SK-MEL-5 (cell line): Measurements from ENCODE around the gene TSPAN13. TPM values are rescaled to one million over a fixed set of nuclear protein-coding genes. Genes with fewer than 3 reads are reported as not detected.

Experiments
- DNase-seq: peaks from one replicate; pipeline ENCODE4 v3.0.0-alpha.2; 2016; ENCODE audit warnings: low read depth, low spot score
- in situ Hi-C: cut with HindIII; loops from 2 replicates; pipeline ENCODE4 v1.10.0; 2016; ENCODE audit warnings: low sequenced_read_pairs, high pct_unique_total_duplicates, low pct_unique_long_range_greater_than_20kb
- total RNA-seq: library from RNA; depleted of rRNA; stranded (reverse); fragments of >200 nt; shearing (Covaris generic); gene quantifications from 2 replicates; pipeline ENCODE4 v1.2.3, GENCODE V29; 2014

TSPAN13 gene
- total RNA-seq, 1 experiment from 2014 or later, result 36.7 TPM

DNA sequence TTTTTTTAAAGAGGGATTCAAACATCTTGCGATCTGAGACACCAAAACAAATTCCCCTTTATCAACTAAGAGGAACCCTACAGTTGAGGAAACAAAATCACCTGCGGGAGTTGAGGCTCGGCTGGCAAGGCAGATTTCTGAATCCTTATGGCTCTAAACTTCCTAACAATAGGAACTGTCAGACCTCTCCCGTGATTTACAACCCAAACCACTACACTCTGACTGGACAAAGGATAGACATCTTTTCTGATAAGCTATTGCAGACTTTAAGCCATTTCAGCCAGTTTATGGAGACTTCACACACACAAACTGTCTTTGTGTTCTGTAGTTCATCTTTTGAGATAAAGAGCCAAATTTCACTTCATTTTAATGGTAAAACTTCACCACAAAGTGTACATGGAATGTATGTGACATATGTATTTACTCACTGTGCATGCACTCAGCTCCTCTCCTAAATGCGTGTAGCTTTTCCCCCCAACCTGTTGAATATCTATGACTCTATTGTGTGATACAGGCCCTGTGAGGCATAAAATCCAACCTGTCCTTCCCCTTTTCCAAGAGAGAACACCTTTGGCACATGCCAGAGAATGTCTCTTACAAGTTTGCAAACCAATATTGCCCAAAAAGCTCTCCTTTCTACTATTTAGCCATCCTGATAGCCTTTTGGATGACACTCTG lies 15.4 kb upstream of the TSPAN13 start:
- in situ Hi-C loops, result no loop called here
- no peak for DNase-seq

DNA sequence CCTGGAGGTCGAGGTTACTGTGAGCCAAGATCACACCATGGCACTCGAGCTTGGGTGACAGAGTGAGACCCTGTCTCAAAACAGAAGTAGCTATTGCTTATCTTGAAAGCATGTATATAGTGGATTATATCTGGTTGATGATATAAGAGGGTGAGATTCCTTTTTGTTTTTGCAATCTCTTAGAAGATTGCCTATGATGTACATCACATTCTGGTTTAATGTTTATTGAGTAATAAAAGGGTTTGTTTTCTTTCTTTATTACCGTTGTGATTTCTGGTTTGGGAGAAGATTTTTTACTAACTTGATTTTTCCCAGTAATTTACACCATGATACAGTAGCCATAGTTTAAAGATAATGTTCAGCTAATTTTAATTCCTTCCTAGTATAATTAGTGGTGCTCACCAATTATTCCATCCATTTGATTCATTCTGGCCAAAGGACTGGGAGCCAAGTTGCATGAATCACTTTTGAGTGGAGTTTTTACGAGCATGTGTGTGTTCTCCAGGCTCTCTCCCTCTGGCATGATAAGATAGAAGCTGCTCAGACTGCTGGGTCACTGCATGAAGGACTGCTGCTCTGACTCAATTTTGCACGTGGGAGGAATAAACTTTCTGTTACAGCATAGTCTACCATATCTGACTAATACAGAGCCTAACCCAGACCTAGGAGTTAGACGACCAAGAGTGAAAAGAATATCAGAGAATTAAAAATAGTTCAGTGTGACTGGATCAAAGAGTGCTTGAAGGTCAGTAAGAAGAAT lies 13.5 kb upstream of the TSPAN13 start:
- DNase-seq, result peak; percentile 62
- in situ Hi-C loops, result no loop called here

DNA sequence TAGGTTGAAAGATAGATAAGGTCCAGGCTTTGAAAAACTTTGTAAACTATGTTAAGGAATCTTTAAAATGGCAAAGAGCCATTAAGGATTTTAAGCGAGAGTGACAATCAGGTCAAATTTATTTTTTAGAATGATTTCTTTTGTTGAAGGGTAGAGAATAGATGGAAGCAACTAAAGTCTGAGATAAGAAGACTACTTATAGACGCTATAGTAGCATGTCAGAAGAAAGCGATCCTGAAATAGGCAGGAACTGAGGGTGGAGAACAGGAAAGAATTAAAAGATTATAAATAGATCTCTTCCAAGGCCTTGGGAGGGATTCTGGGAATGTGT lies 13.0 kb upstream of the TSPAN13 start:
- in situ Hi-C loops, result no loop called here

DNA sequence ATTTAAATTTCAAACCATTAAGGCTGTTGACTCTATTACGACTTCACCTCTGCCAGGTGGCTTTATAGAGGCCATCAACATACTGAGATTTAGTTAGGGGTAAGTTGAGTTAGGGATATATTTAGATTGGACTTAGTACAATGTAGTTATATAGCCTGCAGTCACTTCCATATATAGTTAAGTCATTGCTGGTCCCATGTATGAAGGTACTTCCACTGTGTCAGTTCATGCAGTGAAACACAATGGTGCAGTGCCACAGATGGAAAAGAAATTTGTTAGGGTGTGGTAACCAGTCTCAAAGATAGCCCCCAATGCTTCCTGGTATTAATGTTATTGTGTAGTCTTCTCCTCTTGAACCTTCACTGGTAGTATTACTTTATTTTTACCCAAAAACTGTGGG lies 12.6 kb upstream of the TSPAN13 start:
- DNase-seq, result no peak
- in situ Hi-C loops, result no loop called here

More for the DNA sequence above, 13.0 kb upstream of the TSPAN13 start:
- DNase-seq, result no peak

DNA sequence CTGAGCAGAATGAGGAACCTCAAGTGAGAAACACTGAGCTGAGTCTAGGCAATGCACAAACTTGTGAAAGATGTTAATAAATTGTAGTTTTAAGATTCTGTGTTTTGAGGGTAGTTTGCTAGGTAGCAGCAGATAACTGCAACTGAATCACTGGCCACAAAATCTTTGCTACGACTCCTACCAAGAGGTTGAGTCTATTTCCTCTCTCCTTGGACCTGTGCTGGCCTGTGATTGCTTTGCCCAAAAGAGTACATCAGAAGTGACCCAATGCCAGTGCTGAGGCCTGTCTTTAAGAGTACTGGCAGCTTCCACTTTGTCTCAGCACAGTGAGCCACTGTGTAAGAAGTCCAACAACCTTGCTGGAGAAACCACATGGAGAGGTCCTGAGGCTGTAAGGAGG lies 11.9 kb upstream of the TSPAN13 start:
- in situ Hi-C loops, result no loop called here
- no peak for DNase-seq

DNA sequence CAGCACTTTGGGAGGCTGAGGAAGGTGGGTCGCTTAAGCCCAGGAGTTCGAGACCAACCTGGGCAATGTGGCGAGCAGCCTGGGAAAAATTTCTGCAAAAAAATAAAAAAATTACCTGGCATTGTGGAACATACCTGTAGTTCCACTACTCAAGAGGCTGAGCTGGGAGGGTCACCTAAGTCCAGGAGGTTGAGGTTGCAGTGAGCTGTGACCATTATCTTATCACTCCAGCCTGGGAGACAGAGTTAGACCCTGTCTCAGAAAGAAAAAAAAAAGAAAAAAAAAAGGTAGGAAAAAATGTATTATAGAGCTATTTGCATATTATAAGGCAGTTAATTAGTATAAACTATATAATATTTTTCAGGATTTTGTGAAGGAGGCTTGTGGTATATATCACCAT lies 11.0 kb upstream of the TSPAN13 start:
- in situ Hi-C loops, result no loop called here
- no peak for DNase-seq

DNA sequence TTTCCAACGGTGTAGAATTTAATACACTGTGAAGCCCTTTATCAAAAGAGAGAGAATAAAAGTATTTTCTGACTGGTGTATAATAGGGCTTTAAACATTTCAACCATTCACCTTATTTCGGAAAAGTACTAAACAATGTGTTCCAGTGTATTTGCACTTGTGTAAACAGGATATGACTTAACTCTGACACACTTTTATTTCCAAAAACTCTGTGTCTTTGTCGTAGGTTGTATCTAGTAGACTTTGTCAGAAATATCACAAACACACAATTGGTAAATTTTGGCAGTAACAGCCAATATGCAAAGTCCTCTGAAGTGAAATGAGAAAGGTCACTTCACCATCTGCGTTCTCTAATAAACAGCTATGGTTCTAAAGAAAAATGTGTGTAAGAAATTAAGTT lies 10.3 kb upstream of the TSPAN13 start:
- in situ Hi-C loops, result no loop called here
- peak; percentile 70 for DNase-seq

DNA sequence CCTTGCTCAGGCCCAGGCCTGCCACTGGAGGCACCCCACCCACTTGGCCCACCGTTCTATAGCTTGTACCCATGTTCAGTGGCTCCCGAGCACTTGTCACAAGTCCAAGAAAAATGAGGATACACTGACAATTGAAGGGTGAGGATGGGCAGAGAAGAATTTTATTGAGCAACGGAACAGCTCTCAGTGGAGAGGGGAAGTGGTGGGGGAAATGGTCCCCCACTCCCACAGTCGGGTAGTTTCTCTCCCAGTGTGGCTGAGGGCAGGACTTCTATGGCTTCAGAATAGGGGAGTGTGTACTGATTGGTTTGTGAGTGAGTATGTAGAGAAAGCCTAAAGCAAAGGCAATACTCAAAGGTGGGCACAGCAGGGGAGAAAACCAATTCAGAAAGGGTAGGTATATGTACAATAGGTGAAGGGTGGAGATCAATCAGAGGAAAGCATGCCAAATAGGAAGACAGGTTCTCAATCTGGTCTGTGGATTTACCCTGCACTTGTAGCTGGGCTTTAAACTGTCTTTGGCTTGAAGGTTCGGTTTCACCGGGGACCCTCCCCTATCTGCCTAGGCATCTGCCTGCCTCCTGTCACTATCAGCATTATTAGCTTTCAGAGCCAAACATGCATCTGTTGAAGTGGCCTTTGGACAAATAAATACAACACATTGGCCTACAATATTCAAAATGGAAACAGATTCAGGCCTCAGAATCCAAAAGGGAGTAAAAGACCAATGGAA lies 8.9 kb upstream of the TSPAN13 start:
- no peak for DNase-seq
- in situ Hi-C loops, result no loop called here

DNA sequence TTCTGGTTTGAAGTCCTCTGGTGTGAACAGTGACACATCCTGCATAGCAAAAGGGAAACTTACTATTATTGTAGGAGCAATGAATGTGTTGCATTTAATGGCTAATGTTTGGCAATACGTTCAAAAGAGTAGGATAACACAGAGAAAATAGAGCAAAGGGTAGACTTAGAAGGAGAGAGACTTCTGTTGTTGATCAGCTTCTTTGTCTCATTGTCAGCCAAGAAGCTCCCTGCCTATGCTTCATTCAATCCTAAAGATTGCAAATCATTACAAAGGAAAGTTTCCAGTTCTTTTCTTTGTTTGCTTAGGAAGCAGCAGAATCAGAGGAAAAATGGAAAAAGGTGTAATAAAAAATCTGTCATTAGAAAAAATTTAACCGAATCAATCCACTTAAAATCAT lies 7.9 kb upstream of the TSPAN13 start:
- in situ Hi-C loops, result no loop called here
- no peak for DNase-seq

DNA sequence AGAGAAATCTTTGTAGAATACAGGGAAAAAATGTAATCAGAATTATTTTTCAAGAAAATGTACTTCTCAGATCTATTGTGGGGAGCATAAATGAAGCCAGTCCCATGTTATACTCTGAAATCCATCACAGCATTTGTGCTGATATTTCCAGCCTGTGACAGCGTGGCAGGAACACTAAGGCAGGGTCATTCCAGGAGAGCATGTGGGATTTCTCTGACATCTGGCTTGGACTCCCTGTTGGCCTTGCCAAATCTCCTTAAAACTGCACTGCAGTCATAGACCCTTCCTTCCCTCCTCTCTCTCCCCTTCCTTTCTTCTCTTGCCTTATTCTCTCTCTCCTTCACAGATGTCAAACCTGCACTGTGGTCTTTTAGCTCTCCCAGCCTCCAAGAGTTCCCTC lies 6.5 kb upstream of the TSPAN13 start:
- in situ Hi-C loops, result no loop called here
- no peak for DNase-seq

DNA sequence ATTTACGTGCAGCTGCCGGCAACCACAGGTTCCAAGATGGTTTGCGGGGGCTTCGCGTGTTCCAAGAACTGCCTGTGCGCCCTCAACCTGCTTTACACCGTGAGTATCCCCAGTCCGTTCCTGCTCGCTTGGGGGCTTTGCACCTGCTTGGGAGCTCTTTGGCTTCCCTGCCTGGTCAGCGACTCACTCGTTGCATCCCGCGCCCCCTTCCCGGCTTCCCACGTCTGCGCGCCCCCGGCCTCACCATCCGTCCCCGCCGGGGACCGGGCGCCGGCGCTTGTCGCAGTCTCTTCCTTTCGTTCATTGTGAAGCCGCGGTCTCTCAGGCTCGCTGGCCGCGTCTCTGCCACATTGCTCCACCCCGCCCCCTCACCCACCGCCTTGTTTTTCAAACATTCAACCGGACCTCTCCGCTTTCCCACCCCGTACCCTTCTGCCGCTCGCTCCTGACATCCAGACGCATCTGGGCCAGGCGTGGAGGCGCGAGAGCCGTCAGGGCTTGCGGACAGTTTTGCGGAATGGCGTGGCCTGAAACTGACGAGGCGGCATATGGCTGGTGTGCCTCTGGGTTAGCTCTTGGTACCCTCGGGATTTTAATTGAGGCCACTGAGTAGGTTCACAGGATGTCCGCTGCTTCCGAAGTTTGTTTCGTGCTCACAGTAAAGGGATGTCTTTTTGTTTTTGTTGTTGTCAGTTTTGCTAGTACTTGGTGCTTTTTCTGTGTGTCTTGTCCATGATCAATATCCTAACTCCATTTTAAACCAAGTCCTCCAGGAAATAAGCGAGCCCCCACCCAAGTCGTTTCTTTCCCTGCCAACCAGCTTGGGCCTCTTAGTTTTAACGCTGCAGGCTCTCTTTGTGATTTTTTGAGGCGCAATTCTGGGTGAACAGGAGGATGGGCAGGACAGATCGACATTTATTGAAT lies 639 bp downstream of the TSPAN13 start:
- in situ Hi-C loops, result no loop called here
- DNase-seq, result peak; percentile 32

DNA sequence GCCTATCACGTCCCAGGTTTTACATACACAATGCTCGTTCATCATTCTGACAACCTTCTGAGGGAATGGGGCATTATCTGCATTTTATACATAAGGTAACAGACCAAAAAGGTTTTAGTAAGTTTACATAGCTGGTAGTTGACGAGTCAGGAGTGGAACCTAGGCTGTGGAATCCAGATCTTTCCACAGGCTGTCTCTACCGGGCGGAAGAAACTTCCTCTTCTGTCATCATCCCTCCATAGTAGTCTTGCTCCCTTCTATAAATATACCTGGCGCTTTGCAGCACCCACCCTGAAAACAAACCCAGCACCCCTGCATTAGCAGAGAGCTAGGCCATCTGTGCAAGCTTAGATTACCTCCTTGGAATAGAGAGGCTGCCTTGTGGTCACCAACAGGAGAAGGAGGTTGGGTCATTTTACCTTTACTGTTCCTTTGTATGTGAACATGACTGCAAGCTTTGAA lies 1.3 kb downstream of the TSPAN13 start:
- in situ Hi-C loops, result no loop called here
- DNase-seq, result no peak

DNA sequence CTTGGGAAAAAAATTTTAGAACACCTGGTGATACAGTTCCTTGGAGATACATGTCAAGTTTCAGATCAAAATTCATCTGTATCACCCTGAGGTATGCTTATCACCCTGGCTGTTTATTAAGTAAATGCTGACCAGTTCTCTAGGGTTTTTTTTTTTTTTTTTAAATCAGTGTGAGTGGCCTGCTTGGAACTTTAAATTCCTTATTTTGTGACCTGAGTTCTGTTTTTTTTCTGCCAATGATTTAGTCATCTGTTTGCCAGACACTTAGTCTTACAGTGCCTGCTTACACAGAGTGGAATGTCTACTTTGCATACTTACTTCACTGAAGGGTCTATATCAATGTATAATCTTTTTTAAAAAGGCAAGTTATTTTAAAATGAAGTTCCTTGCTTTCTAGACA lies 1.8 kb downstream of the TSPAN13 start:
- in situ Hi-C loops, result no loop called here
- DNase-seq, result no peak

DNA sequence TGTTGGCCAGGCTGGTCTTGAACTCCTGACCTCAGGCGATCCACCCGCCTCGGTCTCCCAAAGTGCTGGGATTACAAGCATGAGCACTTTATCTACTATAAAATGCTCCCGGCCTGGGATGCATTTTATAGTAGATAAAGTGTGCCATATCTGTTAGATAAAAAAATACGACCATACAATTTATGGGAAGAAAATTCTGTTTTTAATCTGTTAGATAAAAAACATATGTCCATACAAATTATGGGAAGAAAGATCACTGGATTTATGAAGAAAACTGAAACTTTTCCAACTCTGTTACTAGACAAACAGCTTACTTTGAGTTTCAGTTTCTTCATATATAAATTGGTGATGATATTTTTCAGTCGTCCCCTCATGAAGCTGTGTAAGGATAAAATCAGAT lies 4.5 kb downstream of the TSPAN13 start:
- in situ Hi-C loops, result no loop called here
- no peak for DNase-seq

DNA sequence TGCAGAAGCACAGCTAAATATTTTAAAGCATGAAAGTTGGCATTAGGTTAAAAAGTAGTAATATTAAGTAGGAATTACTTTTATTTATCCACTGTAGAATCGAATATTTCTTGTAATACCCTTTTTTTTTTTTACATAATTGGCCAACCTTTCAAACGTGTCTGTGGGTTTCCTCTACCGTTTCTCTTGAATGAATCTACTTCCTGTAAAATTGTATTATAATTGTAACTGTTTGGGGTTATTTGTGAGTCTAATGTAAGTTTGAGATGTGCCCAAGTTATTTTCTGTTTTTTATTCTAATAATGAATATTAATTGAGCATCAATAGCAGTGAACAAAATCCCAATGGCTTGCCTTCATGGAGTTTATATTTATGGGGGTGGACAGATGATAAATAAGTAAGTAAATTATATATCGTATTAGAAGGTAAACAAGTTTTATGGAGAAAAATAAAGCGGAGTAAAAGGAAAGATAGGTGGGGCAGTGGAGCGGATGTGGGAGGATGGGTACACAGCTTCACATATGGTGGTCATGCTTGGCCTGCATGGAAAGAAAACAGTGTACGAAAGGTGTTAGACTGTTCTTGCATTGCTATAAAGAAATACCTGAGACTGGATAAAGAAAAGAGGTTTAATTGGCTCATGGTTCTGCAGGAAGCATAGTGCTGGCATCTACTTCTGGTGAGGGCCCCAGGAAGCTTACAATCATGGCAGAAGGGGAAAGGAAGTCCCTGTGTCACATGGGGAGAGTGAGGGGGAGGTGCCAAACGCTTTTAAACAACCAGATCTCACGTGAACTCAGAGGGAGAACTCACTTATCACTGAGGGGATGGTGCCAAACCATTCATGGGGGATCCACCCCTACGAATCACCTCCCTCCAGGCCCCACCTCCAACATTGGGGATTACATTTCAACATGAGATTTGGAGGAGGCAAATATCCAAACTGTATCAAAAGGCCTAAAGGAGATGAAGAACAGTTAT lies 5.4 kb downstream of the TSPAN13 start:
- DNase-seq, result no peak
- in situ Hi-C loops, result no loop called here

DNA sequence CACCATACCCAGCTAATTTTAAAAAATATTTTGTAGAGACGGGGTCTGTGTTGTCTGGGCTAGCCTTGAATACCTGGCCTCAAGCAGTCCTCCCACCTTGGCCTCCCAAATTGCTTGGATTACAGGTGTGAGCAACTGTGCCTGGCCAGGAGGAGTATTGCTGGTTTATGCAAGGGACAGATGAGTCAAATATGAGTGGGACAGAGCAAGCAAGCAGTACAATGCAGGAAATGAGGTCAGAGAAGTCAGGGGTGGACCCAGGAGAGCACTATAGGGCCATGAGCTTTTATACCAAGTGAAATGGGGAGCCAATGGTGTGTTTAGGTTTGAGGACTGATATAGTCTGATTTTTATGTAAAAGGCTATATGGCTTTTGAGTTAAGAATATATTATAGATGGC lies 6.3 kb downstream of the TSPAN13 start:
- in situ Hi-C loops, result no loop called here

DNA sequence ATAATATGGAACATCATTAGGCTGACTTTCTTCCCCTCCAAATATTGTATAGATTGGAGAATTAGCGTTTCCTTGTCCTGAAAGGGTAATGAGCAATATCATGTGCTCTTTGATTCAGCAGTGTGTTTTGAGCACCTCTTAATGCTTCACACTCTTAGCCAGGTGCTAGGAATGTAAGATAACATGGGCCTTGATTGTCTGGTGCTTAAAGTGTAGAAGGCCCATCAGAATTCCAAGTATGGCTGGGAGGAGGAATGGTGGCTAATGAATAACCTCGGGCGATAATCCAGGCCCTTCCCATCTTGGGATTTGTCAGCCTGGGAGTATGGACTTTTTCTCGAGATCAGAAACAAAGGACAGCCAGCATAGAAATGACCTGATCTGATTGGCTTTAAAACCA lies 8.6 kb downstream of the TSPAN13 start:
- DNase-seq, result no peak
- in situ Hi-C loops, result no loop called here

More for the DNA sequence above, 6.3 kb downstream of the TSPAN13 start:
- DNase-seq, result no peak
